HT1080 (cell line): Measurements from ENCODE around the gene GEMIN8. TPM values are rescaled to one million over a fixed set of nuclear protein-coding genes. Genes with fewer than 3 reads are reported as not detected.

Experiments
- DNase-seq: peaks from one replicate; pipeline ENCODE4 v3.0.0-alpha.2; 2015; ENCODE audit warnings: low read depth
- polyA plus RNA-seq, 2 experiments: library from polyadenylated mRNA; depleted of rRNA; stranded (reverse); fragments of >200 nt; gene quantifications; 2 replicates each; pipeline ENCODE4 v1.2.3, GENCODE V29; 2015
- total RNA-seq: library from RNA; depleted of rRNA; stranded (reverse); fragments of >200 nt; shearing (Covaris generic); gene quantifications from 2 replicates; pipeline ENCODE4 v1.2.3, GENCODE V29; 2014; rRNA removed

Gene GEMIN8
- total RNA-seq = 10.5 and 10.7 TPM in 2 replicates
- 9.8 and 10.7 TPM in 2 replicates for polyA plus RNA-seq (2015; cell fraction: cytosol; rRNA removed)
- polyA plus RNA-seq (2015; cell fraction: nucleus; rRNA removed) = 18.4 and 25.1 TPM in 2 replicates

DNA sequence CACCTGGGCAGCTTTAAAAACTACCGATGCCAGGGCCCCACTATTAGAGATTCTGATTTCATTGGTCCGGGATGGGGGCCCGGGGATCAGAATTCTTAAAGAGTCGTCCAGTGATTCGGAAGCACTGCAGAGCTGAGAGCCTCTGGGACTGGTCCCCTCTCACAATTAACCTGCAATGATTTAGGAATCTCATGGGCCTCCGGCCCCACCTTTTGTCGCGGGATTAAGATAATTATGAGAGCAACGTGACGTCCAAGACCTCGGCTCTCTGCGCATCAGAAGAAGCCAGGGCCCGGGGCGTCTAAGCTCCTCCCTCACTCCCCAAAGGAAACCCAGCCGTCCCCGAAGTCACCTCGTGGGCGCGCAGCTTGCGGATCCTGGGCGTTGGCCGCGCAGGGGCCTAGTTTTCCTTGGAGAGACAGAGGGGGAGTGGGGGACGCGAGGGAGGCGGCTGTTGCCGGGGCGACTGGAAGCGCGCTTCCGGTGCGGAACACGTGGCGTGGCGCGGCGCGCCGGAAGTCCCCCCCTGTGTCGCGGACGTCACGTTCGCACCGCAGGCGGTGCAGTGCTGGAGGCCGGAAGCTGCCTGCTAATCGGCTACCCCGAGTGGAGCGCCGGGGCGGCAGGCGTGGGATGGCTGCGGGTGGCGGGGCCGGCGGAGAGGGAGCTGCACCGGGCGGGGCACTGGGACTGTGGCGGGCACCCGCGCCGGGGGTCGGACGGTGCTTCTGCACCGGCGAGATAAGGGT lies at the start of gene GEMIN8:
Gene GEMIN8, minus strand, starts transcription at position 468 of the 749 bp plus-strand sequence. CDS start 8,414 bp downstream, outside the sequence.
- peak; percentile 94 for DNase-seq

DNA sequence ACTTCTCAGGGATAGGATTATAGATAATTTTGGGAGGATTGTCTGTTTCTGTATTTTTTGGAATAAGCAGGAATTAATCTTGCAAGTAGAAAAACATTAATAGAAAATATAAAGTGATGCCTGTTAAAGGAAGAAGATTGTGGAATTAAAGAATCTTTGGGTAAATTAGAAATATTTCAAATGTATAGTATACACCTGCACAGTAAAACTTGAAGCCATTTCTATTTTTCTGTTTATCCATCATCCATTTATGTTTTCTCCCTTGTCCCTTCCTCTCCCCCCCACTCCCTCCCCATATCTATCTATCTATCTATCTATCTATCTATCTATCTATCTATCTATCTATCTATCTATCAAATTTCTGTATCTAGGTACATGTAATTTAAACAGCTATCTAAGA lies 46.9 kb upstream of the GEMIN8 start:
- DNase-seq = no peak

DNA sequence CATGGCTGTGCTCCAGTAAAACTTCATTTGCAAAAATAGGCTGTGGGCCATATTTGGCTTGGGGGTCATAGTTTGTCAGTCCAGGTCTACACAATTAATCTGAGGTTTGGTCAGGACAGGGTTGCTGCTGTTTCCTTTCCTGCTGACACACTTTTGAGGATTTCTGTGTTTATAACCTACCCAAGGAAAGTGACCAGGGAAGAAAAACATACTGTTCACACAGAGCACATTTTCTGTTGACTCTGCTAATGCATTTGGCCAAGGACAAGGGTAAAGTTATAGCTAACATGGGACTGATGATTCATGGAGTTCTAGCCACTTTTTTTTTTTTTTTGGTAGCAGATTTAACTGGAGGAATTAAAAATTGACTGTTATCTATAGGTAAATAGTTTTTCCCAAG lies 43.9 kb upstream of the GEMIN8 start:
- no peak for DNase-seq

- DNase-seq = no peak
These were observed 43.4 kb upstream of the GEMIN8 start for GRCh38 chrX:14073071-14073470.

- no peak for DNase-seq
These were observed 36.1 kb upstream of the GEMIN8 start for GRCh38 chrX:14065800-14066199.

GRCh38 chrX:14064626-14065432 lies 35.1 kb upstream of the GEMIN8 start:
- peak; percentile 18 for DNase-seq

- no peak for DNase-seq
These were observed 32.8 kb upstream of the GEMIN8 start for GRCh38 chrX:14062524-14062923.

- no peak for DNase-seq
These were observed 26.5 kb upstream of the GEMIN8 start for GRCh38 chrX:14056206-14056605.

GRCh38 chrX:14051416-14051815 lies 21.7 kb upstream of the GEMIN8 start:
- DNase-seq = no peak

DNA sequence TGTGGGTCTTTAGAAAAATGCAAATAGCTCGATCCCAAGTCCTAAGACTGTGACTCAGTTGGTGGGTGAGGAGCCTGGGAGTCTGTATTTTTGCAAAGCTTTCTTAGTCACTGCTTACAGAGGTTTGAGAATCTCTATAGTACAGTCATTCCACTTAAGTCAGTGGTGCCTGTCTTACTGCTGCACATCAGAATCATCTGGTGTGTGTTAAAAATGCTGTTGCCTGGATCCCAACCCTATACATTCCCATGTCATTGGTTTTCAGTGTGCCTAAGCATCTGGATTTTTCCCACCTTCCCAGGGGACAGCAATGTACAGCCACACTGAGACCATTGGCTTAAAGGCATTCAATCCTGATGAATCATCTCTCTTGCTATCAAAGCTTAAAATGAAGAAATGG lies 21.0 kb upstream of the GEMIN8 start:
- peak; percentile 28 for DNase-seq

GRCh38 chrX:14043209-14043608 lies 13.5 kb upstream of the GEMIN8 start:
- no peak for DNase-seq

- DNase-seq = no peak
These were observed 9.7 kb upstream of the GEMIN8 start for GRCh38 chrX:14039344-14039743.

DNA sequence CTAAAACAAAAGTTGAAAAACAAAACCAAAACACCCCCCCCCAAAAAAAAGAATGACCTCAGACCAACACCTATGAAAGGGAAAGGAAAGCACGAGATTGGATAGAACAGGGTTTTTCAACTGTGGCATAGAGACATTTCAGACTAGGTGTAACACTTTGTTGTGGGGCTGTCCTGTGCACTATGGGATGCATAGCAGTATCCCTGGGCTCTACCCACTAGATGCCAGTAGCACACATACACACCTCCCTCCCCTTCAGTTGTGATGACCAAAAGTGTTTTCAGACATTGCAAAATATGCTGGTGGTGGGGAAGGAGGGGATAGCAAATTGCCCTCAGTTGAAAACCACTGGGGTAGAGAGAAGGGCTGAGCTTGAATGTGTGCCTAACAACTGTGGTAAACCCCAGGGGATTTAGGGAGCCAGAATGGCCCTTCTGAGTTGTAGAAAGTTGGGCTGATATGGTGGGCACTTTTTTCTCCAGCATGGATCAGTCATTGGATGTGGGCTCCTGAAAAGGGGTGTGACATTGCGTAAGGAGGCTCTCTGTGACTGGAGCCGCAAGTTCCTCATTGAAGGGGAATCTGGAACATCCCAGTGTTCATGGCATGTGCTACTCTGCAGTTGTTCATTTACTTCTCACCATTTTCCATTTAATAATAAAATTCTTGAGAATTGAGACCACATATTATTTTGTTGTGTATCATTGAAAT lies 8.8 kb upstream of the GEMIN8 start:
- DNase-seq = no peak

DNA sequence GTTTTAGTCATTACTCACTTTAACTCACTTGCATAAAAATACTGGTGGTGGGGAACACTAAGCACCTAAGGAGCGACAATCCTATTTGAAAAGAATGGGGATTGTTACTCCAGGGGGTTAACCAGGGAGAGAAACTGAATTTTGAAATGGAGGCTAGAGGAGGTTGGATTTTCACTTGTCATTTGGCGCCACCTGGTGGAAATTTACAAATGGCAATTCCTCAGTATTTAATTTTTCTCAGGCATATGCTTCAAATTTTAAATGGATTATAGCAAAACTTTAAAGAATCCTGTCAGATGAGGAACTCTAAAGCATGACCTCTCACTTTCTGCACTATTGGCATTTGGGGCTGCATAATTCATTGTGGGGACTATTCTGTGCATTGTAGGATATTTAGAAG lies 2.7 kb upstream of the GEMIN8 start:
- DNase-seq = peak; percentile 47

DNA sequence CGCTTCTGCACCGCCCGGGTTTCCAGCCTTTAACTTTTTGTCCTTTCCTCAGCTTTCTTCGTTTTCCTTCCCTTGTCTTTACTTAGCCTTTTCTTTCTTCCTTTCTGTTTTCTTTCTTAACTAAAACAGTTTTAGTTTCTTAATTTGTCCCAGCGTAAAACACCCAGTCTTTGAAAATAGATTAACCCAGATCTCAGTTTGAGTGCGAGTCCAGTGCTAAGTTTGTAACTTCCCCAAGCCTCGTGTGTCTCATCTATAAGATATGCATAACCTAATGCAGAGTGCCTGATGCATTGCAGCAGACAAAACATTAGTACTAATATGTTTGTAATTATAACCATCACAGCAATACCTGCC lies 460 bp upstream of the GEMIN8 start:
- no peak for DNase-seq

- no peak for DNase-seq
These were observed 660 bp downstream of the GEMIN8 start for GRCh38 chrX:14029039-14029424.

- DNase-seq = no peak
These were observed 1.2 kb downstream of the GEMIN8 start for GRCh38 chrX:14028473-14028872.

DNA sequence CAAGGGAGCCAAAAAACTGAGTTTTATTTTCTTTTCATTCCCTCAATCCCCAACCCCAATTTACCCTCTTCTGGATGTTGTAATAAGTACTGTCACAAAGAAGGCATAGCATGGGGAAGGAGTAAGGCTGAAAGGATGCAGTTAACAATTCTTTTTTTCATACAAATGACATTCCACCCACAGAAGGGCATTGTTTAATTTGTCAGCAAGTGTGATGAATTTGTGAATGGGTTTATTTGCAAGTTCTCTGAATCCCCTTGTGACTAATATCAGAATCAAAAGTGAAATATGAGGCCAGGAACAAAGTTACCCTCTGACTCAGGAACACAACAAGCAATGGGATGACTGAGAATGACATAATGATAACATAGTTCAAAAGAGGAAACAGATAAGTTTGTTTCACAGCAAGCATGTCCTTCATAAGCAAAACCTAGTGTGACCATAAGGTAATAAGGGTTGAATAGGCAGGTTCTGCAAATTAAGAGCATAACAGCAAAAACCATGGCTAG lies 2.1 kb downstream of the GEMIN8 start:
- peak; percentile 89 for DNase-seq

- DNase-seq = peak; percentile 90
These were observed 2.7 kb downstream of the GEMIN8 start for GRCh38 chrX:14027036-14027435.

DNA sequence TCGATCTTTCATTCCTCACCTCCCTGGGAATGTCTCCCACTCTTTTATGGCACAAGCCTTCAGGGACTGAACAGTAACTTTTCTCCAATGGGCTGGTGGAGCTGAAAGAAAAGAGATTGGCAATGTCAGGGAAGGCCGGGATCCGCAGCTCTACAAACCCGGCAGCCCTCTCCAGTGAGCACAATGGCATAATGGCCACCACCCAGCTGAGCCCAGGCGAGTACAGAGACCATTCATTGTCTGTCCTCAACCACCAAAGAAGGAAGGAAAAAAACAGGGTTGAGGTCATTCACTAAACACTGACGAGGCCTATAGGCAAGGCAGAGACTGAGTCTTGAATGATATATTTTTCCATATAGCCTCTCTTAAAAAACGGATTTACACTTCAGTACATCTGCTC lies 3.6 kb downstream of the GEMIN8 start:
- no peak for DNase-seq

GRCh38 chrX:14022019-14022418 lies 7.7 kb downstream of the GEMIN8 start:
- no peak for DNase-seq

DNA sequence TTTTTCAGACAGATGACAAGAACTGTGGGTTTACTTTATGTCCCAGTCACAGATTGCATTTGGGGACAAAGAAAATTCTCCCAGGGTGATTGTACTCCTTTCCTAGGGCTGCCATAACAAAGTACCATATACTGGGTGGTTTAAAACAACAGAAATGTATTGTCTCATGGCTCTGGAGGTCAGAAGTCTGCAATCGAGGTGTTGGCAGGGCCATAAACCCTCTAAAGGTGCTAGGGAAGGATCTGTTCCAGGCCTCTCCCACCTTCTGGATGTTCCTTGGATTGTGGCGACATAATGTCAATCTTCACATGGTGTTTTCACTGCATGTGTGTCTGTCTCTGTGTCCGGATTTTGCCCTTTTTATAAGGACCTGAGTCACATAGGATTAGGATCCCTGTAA lies 12.3 kb downstream of the GEMIN8 start:
- DNase-seq = no peak
